Mucosa of stomach (tissue), 1 donor: Measurements from ENCODE around the gene EYA4.
"Not testable (repeated sequence)": the region's sequence is repeated elsewhere in the genome, so short reads cannot be mapped to it uniquely, and the experiment has no call there.

Experiments used
- H3K27me3 ChIP-seq: one replicate; pipeline ENCODE4 v1.7.0; 2013; ENCODE audit warnings: mild to moderate bottlenecking, low read length; ENCODE audit not compliant: control insufficient read depth, insufficient read depth
- H3K36me3 ChIP-seq: one replicate; pipeline ENCODE4 v1.7.0; 2013; ENCODE audit warnings: low read length; ENCODE audit not compliant: control insufficient read depth, insufficient read depth
- H3K4me1 ChIP-seq: one replicate; pipeline ENCODE4 v1.7.0; 2013; ENCODE audit warnings: mild to moderate bottlenecking, low read length; ENCODE audit not compliant: control insufficient read depth, insufficient read depth
- H3K4me3 ChIP-seq: one replicate; pipeline ENCODE4 v1.7.0; 2013; ENCODE audit warnings: low read length
- H3K9ac ChIP-seq: one replicate; pipeline ENCODE4 v1.7.0; 2013; ENCODE audit warnings: mild to moderate bottlenecking, low read length, moderate library complexity
- H3K9me3 ChIP-seq: one replicate; pipeline ENCODE4 v1.7.0; 2013; ENCODE audit warnings: mild to moderate bottlenecking, low read length, moderate library complexity; ENCODE audit not compliant: control insufficient read depth
- donor health status: Pancreatic carcinoma.

The EYA4 gene

DNA sequence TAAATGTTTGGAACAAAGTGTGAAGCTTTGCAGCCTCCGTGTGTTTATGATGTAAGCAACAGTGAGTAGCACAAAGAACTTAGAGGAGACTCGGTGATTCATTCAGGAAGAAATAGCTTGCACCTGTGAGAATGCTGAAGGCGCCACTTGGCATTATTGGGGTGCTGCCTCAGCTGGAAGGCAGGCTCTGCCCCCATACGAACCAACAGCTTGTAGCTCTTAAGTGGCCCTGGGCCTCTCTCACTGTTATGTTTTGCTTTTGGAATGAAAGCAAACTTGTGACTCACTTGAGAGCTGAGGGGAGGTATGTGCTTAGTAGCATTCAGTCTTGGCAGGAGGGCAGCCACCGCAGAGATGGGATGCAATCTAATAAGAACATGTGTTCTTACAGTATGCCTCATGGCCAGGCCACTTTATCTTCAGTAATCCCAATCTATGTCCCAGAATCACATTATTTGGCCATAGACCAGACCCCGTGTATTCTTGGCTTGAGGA is 310.7 kb downstream of the EYA4 start:
- Histone ChIP-seq H3K4me1 (peaks cover 10% of the 10 kb centered on the region), H3K4me3 (no peak overlapping the region), H3K27me3 (no peaks in the 10 kb centered on the region), H3K9me3 (no peaks in the 10 kb centered on the region), H3K36me3 (no peaks in the 10 kb centered on the region), H3K9ac (no peak overlapping the region)

DNA sequence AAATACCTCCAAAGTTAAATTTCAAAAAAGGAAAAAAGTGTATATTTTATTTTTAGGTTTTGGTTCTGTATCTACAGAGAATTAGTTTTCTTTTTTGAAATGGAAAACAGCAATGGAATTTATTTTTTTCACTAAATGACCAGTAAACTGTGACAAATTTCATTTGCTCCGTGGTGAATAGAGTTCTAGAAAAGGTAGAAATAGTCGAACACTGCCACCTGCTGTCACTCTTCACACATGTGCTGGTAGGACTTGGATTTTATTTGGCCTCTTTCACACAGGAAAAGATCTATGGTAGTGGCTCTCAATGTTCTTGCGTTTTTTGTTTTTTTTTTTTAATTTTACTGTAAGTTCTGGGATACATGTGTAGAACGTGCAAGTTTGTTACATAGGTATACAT is 312.5 kb downstream of the EYA4 start:
- Histone ChIP-seq H3K27me3 (no peaks in the 10 kb centered on the region), H3K4me3 (no peak overlapping the region), H3K9ac (no peak overlapping the region), H3K36me3 (no peaks in the 10 kb centered on the region), H3K4me1 (peaks cover 5% of the 10 kb centered on the region), H3K9me3 (no peaks in the 10 kb centered on the region)

DNA sequence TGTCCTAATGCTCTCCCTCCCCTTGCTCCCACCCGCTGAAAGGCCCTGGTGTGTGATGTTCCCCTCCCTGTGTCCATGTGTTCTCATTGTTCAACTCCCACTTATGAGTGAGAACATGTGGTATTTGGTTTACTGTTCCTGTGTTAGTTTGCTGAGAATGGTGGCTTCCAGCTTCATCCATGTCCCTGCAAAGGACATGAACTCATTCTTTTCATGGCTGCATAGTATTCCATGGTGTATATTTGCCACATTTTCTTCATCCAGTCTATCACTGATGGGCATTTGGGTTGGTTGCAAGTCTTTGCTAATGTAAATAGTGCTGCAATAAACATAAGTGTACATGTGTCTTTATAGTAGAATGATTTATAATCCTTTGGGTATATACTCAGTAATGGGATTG is 313.0 kb downstream of the EYA4 start:
- not testable (repeated sequence) for H3K27me3 ChIP-seq, H3K9ac ChIP-seq, H3K9me3 ChIP-seq, H3K4me3 ChIP-seq, H3K36me3 ChIP-seq, H3K4me1 ChIP-seq

DNA sequence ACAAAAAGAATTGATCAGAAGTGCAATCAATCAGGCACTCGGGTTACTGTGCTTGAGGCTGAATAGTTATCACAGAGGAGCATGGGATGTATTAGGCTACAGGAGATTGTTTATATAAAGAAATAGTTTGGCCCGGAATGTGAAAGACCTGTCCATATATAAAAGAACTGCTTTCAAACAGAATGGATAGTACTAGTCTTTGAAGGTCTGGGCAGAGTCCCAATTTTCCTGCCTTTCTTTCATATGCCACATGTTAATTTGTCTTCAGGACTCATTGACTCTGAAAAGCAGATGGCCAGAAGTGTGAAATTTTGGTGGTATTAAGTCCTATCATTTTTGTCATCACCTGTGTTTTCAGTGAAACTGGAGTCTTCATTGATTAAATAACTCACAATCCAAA is 314.5 kb downstream of the EYA4 start:
- no peaks in the 10 kb centered on the region for H3K9me3 ChIP-seq
- H3K9ac ChIP-seq: no peak overlapping the region
- H3K36me3 ChIP-seq: no peaks in the 10 kb centered on the region
- no peaks in the 10 kb centered on the region for H3K4me1 ChIP-seq
- H3K27me3 ChIP-seq: no peaks in the 10 kb centered on the region
- no peak overlapping the region for H3K4me3 ChIP-seq

DNA sequence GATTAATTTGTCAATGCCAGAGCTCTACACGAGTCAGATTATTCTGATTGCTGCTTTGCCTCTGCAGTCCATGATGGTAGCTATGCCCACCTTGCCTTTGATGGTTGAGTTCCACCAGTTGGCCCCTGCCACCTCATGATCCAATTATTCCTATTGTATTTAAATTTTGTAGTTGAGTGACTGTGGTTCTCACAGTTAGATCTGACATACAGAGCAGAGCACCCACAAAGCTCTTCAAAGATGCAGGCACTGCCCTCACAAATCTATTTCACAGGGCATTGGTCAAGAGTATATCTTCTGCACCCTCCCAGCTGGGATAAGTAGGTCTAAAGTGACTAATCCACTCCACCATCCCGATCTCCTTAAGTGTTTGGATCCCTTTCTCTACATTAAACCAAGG is 318.8 kb downstream of the EYA4 start:
- Histone ChIP-seq H3K9ac (no peak overlapping the region), H3K9me3 (no peaks in the 10 kb centered on the region), H3K4me3 (no peak overlapping the region), H3K27me3 (no peaks in the 10 kb centered on the region), H3K4me1 (no peaks in the 10 kb centered on the region), H3K36me3 (no peaks in the 10 kb centered on the region)

DNA sequence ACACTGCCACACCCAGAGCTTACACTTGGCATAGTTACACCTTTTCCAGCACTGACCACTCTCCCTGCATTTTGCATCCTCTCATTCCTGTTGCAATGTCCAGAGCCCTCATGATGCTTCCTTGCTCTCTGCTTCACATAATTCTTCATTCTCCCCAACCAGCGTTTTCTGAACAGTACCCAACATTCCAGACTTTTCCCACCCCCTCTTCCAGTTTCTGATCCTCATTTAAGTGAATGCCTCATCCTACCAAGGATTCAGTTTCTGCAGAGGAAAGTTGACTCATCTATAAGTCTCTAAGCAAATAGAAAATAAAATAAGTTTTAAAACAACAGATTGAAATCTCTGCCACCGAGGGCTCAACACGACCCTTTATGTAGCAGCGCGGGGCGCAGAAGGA is 326.5 kb downstream of the EYA4 start:
- H3K9me3 ChIP-seq: no peaks in the 10 kb centered on the region
- no peak overlapping the region for H3K4me3 ChIP-seq
- no peak overlapping the region for H3K9ac ChIP-seq
- no peaks in the 10 kb centered on the region for H3K27me3 ChIP-seq
- H3K36me3 ChIP-seq: no peaks in the 10 kb centered on the region
- H3K4me1 ChIP-seq: no peaks in the 10 kb centered on the region

DNA sequence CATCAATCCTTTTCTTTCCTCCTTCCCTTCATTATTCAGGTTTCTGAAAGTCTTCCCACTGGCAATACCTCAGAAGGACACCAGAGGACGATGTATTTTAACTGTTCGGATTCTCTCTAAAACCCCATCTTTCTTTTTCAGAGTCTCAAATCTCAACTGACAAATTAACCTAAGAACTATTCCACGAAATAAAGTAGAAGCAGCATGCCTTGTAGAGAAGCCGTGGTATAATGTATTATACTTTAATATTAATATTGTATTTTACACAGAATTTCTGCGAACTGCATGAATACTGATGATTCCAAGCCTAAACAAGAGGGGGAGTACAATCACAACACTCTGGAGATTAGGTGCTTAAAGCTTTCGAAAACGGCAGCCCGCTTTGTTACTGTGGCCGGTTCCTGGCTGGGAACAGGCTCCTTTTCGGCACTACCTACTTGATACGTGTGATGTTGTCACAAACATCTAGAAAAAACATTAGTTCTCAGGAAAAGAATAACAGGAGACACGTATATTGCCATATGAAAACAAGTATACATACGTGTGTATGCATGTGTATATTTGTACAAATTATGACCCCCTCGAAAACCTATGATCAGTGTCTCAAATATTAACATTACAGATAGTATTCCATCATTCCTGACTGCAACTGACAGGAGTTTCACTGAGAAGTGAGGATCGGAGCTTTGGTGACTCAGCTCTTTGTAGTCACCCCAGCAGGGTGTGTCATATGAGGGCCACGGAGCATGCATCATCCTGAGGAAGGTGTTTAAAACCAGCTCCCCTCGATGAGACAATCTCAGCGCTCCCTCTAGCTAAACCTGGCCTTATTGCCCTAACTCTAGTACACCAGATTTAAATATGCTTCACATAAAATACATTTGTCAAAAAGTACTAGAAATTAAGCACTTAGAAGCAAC is 328.1 kb downstream of the EYA4 start:
- no peak overlapping the region for H3K4me3 ChIP-seq
- no peaks in the 10 kb centered on the region for H3K9me3 ChIP-seq
- H3K4me1 ChIP-seq: no peaks in the 10 kb centered on the region
- H3K36me3 ChIP-seq: no peaks in the 10 kb centered on the region
- no peak overlapping the region for H3K9ac ChIP-seq
- H3K27me3 ChIP-seq: no peaks in the 10 kb centered on the region

DNA sequence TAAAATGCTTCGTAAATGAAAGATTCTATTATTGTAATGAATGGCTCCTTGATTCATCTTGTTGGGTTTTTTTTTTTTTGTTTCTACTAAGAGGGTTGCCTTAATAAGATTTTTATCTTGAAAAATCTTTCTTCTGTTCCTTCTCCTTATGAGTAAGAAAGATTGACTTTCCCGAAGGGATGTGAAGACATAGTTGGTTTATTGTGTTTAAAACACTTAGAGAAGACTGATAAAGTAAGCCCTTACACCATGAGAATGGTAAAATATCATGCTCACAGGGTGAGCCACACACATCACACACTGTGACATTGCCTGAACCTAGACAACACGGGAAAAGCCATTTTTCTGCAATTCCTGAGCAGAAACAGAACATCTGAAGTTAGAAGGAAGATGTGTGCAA is 330.5 kb downstream of the EYA4 start:
- Histone ChIP-seq H3K27me3 (no peaks in the 10 kb centered on the region), H3K9me3 (no peaks in the 10 kb centered on the region), H3K36me3 (no peaks in the 10 kb centered on the region), H3K4me3 (no peak overlapping the region), H3K9ac (no peak overlapping the region), H3K4me1 (no peaks in the 10 kb centered on the region)

DNA sequence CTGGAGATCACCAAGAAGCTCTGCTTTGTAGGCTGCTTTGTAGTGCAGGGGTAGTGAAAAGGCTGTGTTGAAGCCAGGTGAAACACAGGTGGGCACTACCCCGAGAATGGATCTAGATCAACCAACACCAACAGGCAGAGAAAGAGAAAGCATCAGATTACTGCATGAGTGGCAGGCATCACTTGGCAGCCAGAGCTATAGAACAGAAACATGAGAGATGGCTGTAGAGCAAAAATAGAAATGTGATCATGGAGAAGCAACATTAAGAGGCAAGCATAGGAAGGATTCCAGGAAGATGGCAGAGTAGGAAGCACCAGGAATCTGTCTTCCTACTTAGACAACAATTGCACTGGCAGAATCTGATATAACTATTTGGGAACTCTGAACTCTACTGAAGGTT is 336.7 kb downstream of the EYA4 start:
- no peak overlapping the region for H3K9ac ChIP-seq
- no peak overlapping the region for H3K4me3 ChIP-seq
- H3K4me1 ChIP-seq: no peaks in the 10 kb centered on the region
- no peaks in the 10 kb centered on the region for H3K36me3 ChIP-seq
- H3K27me3 ChIP-seq: no peaks in the 10 kb centered on the region
- no peaks in the 10 kb centered on the region for H3K9me3 ChIP-seq
